Myocyte (in vitro differentiated cells): ENCODE results near the gene MAPRE3. TPM values are rescaled to one million over a fixed set of nuclear protein-coding genes. Genes with fewer than 3 reads are reported as not detected.

Experiments used
- DNase-seq: peaks from one replicate; pipeline ENCODE4 v3.0.0-alpha.2; 2012; ENCODE audit warnings: low read depth
- total RNA-seq: library from RNA; depleted of rRNA; stranded (reverse); fragments of >200 nt; gene quantifications from 2 replicates; pipeline ENCODE4 v1.2.3, GENCODE V29; 2014

The MAPRE3 gene
- total RNA-seq, 1 donor from 2014 or later = 68.3 TPM

DNA sequence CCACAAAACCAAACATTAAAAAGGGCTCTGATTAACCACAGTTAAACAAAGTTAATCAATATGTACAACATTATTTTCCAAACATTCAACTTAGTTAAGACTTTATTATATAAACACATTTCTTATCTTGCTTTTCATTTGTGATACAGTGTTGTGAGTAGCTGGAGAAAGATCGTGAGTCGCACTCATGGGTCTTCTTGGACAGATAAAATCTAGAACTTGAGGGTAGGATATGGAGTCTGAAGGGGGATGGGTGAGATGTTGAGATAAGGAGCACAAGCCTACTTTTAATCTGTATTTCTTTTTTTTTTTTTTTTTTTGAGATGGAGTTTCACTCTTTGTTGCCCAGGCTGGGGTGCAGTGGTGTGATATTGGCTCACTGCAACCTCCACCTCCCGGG is 39.7 kb downstream of the MAPRE3 start:
- DNase-seq = no peak

DNA sequence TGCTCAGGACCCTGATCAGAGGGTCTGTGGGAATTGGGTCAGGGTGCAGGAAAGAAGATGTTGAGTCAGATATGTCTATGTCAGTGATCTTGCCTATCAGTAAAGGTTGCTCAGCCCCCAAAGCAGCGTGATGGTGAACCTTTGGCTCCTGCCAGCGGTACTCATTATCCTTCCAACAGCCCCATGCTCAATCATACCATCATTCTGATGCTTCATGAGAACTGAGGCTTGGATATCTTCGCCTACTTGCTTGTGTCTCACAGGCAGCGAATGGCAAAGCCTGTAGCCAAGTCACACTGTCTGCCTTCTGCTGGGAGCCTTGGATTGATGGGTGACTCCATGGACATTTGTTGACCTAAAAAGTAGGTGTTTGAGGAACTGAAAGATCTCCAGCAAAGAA is 43.3 kb downstream of the MAPRE3 start:
- no peak for DNase-seq

DNA sequence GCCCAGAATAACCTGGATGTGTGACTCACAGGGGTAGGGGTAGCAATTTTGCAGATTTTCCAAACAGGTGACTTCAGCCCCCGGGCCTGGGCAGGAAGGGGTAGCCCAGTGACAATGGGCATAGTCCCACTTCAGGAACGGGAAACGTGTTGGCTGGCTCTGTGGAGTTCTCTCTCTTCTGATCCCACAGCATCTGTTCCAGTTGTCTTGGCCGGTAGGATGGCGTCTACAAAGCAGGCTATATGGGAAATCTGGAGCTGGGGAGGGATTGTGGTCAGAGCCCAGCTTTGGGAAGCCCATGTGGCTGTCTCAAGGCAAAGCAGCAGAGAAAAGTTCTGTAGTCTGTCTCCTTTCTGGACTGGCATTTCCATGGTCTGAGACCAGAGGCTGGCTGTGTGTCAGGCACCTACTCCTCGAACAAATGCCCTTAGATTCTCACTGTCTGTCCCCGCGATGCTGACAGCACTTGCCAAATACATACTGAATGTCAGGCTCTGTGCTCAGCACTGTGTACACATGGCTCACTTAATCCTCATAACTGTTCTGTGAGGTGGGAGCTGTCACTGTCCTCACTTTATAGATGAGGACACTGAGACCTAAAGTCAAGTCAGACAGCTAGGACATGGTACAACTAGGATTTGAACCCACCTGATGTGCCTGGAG is 44.5 kb downstream of the MAPRE3 start:
- peak; percentile 62 for DNase-seq

DNA sequence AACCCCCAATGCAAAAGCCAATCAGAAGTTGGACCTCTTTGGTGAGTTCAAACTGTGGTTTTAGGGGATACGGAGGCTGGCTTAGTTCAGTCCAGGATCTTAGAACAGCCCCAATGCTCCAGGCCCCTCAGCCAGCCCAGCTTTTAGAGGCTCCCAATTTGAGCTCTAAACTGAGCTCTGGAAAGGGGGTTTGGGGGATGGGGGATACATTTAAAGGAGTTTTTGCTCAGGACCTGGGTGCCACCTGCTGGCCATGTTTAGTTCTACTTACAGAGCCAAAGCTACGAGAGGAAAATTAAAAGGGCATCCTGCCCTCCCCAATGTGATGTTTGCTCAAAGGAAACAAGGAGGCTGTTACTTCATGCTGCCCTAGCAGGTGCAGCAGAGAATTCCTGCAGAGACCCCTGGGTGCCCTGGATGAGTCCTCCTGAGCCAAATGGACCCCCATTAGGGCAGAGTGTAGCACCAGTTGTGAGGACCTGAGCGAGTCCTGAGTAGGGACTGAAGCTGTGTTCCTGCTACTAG is 46.4 kb downstream of the MAPRE3 start:
- peak; percentile 81 for DNase-seq

DNA sequence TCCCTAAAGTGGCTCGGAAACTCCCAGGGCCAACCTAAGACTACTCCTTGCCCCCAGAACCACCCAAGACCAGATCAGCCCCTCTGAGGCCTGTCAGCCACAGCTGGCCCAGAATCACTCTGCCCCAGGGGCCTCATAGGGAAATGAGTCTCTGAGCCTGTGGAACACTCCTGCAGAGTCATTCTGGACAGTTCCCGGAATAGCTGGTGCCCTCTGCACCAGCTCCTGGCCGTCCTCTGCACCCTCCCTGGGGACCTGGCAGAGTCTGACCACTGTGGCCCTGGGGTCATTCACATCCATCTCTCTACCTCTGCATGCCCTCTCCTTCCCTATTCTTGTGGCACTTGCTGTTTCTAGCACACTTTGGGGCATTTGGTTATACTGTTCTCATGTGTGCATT is 47.7 kb downstream of the MAPRE3 start:
- DNase-seq = peak; percentile 65

DNA sequence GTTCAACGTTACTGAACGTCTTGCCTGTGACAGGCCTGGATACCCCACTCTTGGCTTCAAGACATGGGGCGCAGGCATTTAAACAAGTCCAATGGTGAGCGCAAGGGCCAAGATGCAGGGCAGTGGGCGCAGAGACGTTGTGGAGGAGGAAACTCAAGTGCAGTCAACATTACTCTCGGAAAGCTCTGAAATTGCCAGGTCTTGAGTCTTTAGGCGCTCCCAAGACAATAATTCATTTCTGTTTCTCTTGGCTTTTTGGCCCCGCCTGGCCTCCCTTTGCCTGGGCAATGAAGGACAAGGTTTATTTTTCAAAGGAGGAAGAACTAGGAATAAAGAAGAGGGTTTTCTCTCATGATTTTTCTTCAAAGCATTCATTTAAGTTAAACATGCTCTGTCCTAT is 49.0 kb downstream of the MAPRE3 start:
- DNase-seq = no peak

DNA sequence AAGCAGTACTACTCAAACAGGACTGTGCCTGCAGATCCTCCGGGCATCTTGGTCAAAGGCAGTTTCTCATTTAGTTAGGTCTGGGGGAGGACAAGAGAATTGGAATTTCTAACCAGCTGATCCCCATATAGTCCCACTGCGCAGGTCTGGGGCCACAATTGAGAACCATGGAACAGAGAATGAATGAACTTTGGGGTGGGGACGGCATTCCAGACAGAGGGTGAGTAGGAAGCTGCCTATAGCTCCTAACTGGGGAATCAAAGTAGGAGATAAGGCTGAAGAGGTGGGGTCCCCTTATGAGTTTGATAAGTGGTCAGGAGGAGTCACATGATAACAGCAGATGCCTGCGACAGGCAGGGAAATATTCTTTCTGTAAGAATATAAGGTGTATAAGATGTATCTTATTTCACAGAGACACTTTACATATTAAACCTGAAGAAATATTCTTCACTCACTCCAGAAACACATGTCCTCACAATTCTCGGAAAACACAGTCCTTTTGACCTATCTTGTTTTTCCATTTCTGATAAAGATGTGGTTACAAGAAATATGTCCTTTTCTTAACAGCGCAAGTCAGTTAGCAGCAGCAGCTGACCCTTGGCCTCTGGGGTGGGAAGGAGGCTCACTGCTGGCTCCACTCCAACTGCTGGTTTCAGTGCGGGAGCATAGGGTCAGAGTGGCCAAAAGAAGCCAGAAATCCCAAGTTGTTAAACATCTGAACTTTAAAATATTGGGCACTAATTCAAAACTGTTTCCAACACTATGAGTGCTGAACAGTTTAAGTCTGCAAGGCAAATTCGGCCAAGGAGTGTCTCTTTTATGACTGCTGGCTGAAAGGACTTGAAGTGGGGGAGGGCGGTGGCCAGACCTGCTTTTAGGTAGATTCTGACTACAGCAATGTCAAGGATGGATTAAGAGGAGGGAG is 49.8 kb downstream of the MAPRE3 start:
- no peak for DNase-seq

DNA sequence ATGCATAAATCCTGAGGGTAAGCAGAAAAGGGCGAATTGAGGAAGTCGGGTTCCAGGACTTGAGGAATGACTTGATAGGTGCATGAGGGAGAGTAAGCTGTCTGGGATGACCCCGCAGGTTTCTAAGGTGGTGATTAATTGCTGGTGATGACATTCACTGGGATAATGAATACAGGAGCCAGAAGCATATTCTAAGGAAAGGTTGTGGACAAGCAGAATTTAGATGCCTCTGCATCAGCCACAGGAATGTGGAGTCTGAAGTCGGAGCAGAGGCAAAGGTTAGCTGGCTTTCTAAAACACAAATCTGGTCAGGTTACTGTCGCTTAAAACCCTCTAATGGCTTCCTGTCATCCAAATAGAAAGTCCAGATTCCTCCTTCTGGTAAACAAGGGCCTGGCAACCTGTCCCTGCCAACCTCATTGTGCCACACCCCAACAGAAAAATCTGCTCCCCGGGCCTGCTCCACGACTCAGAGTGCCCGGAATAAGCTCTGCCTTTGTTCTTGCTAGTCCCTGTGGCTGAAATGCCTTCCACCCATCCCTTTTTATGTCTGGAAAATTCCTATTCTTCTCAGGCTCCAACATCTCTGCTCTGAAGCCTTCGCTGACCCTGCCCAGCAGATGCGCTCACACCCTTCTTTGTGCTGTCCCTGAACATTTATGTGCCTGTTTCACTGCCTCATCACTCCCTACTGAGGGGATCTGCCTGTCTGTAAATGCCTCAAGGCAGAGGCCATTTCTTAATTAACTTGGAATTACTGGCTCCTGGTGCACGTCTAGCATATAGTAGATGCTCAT is 51.0 kb downstream of the MAPRE3 start:
- DNase-seq = peak; percentile 94

DNA sequence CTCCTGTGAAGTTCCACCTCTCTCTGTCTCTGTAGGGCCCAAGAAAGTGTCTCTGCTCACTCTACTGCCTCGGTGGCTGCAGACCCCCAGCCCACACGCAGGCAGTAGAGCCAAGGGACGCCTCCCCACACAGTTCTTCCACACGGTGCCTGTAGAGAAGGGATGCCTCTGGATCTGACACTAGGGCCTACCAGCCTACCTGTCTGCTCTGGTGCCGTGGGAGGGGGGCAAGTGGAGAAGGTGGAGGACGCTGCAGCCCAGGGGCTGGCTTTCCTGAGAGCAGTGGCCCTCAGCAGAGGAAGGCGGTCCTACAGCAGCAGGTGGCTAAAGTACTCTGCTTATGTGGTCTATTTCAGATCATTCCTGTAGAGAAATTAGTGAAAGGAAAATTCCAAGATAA is 53.3 kb downstream of the MAPRE3 start:
- no peak for DNase-seq

DNA sequence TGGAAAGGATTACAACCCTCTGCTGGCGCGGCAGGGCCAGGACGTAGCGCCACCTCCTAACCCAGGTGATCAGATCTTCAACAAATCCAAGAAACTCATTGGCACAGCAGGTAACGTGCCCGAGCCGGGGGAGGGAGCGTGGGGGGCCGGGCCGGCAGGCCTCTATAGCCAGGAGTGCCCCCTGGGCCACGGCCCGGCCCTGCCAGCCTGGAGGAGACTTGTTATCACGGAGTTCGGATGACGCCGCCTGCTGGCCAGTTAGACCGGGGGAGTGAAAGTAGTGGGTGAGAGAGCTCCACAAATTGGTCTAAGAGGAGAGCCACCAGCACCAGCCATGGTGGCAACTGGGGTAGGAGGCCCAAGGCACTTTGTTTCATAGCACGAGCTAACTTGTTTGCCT is 53.8 kb downstream of the MAPRE3 start:
- no peak for DNase-seq

DNA sequence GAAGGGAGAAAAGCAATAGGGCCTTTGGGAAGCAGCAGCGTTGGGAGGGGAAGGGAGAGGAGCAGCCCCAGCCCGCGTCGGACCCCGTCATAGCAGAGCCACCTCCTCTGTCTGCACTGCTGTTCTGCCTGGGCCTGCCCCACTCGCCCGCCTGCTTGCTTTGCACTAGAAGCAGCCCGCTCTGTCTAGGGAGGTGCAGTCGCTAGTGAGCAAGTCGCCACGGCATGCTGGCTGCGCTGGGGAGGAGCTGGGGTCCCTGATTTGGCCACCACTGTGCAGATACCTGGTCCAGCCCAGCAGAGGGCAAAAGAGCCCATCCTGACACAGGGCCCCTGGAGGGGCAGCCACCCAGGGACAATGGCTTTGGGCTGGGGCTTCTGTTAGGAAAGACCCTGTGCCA is 54.4 kb downstream of the MAPRE3 start:
- DNase-seq = no peak

DNA sequence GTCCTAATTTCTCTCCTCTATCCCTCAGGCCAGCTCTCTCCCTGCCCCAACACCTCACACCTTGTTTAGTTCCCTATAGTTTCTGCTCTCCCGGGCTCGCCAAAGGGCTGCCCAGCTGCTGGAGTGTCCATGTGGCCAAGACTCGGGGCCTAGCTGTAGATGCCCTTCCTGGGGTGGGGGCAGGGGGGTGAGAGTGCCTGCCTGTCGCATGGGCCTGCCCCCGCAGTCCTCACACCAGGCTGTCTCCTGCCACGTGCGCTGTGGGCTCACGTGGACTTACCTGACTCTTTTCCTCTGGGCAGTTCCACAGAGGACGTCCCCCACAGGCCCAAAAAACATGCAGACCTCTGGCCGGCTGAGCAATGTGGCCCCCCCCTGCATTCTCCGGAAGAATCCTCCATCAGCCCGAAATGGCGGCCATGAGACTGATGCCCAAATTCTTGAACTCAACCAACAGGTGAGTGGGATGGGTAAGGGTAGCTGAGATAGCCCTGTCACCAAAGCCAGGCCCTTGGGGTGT is 54.9 kb downstream of the MAPRE3 start:
- DNase-seq = no peak

DNA sequence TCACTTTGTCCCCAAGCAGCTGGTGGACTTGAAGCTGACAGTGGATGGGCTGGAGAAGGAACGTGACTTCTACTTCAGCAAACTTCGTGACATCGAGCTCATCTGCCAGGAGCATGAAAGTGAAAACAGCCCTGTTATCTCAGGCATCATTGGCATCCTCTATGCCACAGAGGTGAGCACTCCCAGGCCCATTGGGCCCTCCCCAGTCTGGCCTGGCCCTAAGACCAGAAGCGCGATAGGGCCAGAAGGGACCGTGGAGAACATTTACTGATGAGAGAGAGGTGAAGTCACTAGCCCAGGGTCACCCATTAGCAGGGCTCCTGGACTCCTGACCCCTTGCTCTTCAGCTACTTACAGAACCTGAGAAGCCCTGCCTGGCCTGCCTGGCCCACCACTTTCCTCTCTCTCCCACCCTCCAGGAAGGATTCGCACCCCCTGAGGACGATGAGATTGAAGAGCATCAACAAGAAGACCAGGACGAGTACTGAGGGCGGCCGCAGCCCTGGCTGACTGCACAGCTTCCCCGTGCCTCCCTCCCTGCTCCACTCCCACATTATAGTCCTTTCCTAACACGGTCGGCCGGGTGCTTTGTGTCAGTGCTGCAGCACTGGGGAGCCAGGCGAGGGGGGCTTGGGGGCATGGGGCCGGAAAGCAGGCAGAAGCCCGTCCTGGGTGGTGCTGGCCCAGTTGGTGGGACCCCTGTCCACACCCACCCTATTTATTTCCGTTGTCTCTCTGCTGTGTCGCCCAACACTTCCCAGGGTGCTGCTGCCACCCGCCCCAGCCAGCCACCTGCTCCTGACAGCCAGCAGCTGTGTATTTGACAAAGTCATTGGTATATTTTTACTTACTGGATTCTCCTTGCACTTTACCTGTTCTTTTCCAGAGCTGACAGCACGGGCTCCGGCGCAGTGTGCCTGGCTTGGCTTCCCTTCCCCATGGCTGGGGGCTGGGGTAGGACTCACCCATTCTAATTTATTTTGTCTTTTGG is 55.7 kb downstream of the MAPRE3 start:
- DNase-seq = peak; percentile 81

DNA sequence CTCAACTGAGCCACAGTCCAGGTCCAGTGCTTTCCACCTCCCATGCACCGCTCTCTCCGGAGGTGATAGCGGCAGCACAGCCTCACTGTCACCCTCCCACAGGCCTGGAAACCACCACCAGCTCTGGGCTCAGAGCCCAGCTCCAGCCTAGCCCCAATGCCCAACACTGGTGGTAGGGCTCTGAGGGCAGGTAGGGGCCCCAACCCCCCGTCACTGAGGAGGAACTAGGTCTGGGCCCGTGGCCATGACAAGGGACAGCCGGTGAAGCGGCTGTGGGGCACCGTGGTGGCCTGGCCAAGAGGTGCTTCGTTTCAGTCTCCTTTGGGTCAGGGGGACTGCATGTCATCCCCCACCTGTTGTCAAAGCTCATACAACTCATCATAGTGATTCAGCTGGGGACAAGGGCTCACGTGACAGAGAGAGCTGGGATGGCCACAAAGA is 56.8 kb downstream of the MAPRE3 start:
- peak; percentile 91 for DNase-seq

DNA sequence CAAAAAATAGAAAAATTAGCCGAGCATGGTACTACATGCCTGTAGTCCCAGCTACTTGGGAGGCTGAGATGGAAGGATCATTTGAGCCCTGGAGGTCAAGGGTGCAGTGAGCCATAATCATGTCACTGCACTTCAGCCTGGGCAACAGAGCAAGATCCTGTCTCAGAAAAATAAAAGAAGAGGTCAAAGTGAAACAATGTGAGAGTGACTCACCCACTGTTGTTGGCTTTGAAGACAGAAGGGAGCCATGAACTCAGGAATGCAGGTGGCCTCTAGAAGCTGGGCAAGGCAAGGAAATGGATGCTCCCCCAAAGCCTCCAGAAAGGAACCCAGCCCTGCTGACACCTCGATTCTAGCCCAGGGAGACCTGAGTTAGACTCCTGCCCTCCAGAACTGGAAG is 58.6 kb downstream of the MAPRE3 start:
- DNase-seq = no peak

DNA sequence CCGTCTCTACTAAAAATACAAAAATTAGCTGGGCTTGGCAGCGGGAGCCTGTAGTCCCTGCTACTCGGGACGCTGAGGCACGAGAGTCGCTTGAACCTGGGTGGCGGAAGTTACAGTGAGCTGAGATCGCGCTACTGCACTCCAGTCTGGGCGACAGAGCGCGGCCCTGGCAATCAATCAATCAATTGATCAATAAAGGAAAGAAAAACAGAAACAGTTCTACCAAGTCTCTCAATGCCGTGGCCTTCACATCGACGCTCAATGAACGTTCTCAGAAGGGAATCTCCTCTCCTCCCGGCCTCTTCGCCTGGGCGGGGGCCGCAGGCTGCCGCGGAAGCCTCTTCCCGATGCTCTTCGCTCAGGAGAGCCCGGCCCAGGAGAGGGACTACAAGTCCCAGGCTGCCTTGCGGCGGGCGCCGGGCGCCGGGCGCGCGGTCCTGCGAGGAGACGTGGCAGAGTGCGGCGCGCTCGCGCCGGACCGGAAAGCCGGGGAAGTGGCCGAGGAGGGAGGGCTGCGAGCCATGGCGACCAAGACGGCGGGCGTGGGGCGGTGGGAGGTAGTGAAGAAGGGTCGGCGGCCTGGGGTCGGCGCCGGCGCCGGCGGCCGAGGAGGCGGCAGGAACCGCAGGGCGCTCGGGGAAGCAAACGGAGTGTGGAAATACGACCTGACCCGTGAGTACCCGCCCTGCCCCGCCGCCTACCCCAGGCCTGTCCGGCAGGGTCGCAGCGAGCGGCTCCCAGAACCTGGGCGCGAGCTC is 62.2 kb downstream of the MAPRE3 start, which contains the start of gene TMEM214:
TMEM214 (plus strand) TSS at position 471 of the 758 bp plus-strand sequence; CDS start at position 522, 51 bp downstream.
- peak; percentile 88 for DNase-seq

DNA sequence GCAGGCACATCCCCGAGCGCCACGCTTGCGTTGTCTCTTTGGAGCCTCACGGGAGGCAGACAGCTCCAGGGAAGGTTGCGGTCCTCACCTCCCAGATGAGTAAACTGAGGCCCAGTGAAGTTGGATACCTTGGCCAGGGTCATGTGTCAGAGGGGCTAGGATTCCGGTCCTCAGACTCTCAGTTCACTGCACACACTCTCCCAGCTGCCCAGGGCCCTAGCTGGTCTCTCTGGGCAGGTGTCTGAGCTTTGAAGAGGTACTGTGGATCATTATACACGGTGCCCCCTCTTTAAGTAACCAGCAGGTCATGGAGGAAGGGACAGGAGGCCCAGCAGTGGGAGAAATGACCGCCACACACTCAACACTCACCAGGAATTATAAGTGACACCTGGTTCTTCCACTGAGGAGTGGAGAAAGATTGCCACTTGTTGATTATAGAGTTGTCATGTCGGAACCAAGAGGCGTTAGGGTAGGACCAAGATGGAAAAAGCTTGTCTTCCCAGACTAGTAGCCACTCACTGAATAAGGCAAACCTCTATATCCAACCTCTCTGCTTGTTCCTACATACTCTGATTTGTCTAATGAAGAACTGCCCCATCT is 62.9 kb downstream of the MAPRE3 start:
- DNase-seq = no peak

DNA sequence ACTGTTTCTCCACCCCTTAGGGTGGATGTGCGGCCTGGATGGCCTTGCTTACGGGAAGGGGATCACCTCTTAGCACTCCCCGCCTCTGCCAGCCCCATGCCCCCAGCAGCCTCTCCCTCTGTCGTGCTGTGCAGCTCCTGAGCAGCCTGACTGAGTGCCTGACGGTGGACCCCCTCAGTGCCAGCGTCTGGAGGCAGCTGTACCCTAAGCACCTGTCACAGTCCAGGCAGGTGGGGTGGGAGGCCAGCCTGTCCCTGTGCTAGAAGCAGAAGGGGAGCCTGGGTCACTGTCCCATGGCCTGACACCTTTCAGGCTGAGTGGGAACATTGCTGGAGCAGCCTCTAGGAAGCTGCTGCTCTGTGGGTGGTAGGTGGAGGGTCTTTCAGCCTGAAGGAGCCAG is 67.6 kb downstream of the MAPRE3 start:
- DNase-seq = no peak
